Panc1 (cell line): ENCODE measurements around the gene HNRNPF. TPM values are rescaled to one million over a fixed set of nuclear protein-coding genes. Genes with fewer than 3 reads are reported as not detected.

ENCODE experiments used
- ATAC-seq: fragments of 200-7000 bp; cut with Tn5 transposase; 2 replicates; pipeline ENCODE4 v1.9.1; 2020; ENCODE audit warnings: mild to moderate bottlenecking, moderate library complexity
- BruUV-seq: library from RNA; stranded (reverse); fragments of 400-500 nt; replicated peaks from 2 replicates; lab custom pipeline; 2021; lab: Mats Ljungman, UMichigan
- CTCF ChIA-PET: fragments of 300-600 bp; sonication (Branson Sonifier 250); formaldehyde crosslinking; loops from one replicate; lab custom pipeline; 2022; ENCODE audit warnings: antibody characterized with exemption; lab: Charles Lee
- POLR2A ChIA-PET: fragments of 300-600 bp; sonication (Branson Sonifier 250); formaldehyde crosslinking; loops from one replicate; lab custom pipeline; 2022; ENCODE audit warnings: antibody characterized with exemption; lab: Charles Lee
- DNase-seq: peaks from one replicate; pipeline ENCODE4 v3.0.0-alpha.2; 2010; ENCODE audit warnings: low read depth, low spot score
- H3K27ac ChIP-seq: 2 replicates; pipeline ENCODE4 v1.5.1; 2011; ENCODE audit warnings: mild to moderate bottlenecking, low read length, inconsistent platforms
- H3K27me3 ChIP-seq: fragments of 200-500 bp; sonication (Bioruptor generic); 2 replicates; pipeline ENCODE4 v1.6.0; 2014; ENCODE audit warnings: low read length, inconsistent platforms; ENCODE audit not compliant: control insufficient read depth, insufficient read depth
- H3K36me3 ChIP-seq: fragments of 200-500 bp; sonication (Bioruptor generic); 2 replicates; pipeline ENCODE4 v1.5.1; 2014; ENCODE audit warnings: inconsistent platforms, mild to moderate bottlenecking, low read length, moderate library complexity; ENCODE audit not compliant: control insufficient read depth, insufficient read depth
- H3K4me1 ChIP-seq: 2 replicates; pipeline ENCODE4 v1.5.1; 2011; ENCODE audit warnings: inconsistent platforms, mild to moderate bottlenecking, low read length, moderate library complexity; ENCODE audit not compliant: control insufficient read depth, insufficient read depth
- H3K4me3 ChIP-seq, 2 experiments: 2 replicates each; pipeline ENCODE4 v1.5.1; 2011 to 2012; ENCODE audit warnings: low read depth in 2 of 2, low read length in 2 of 2, mild to moderate bottlenecking in 2 of 2, inconsistent platforms in 1 of 2, moderate library complexity in 1 of 2
- H3K9me3 ChIP-seq: fragments of 200-500 bp; sonication (Bioruptor generic); 2 replicates; pipeline ENCODE4 v1.5.1; 2014; ENCODE audit warnings: low read depth, mild to moderate bottlenecking, inconsistent platforms, low read length, moderate library complexity; ENCODE audit not compliant: control insufficient read depth, insufficient read depth
- CTCF ChIP-seq: fragments of 450-650 bp; IDR thresholded peaks from 2 replicates; pipeline ENCODE4 v1.5.1; 2017; ENCODE audit warnings: mild to moderate bottlenecking
- POLR2AphosphoS5 ChIP-seq: IDR thresholded peaks from 2 replicates; pipeline ENCODE4 v1.6.1; 2012; ENCODE audit warnings: mild to moderate bottlenecking, low read depth, low read length, moderate library complexity
- REST ChIP-seq, 2 experiments: IDR thresholded peaks; 2 replicates each; pipeline ENCODE4 v1.6.1; 2011 to 2012; ENCODE audit warnings: low read depth in 2 of 2, control low read depth in 1 of 2, low read length in 1 of 2, mild to moderate bottlenecking in 1 of 2, moderate library complexity in 1 of 2; ENCODE audit not compliant: insufficient read depth in 1 of 2
- SIN3A ChIP-seq: IDR thresholded peaks from 2 replicates; pipeline ENCODE4 v1.6.1; 2012; ENCODE audit warnings: low read depth, mild to moderate bottlenecking, low read length, moderate library complexity, borderline replicate concordance; ENCODE audit not compliant: insufficient read depth
- TCF7L2 ChIP-seq: IDR thresholded peaks from 2 replicates; pipeline ENCODE4 v1.6.1; 2011; ENCODE audit warnings: mild to moderate bottlenecking, low read depth, low read length, inconsistent platforms
- in situ Hi-C: cut with HindIII; loops from 2 replicates; pipeline ENCODE4 v1.10.0; 2016; ENCODE audit warnings: low sequenced_read_pairs, low pct_unique_long_range_greater_than_20kb
- intact Hi-C: fragments of 100-400 bp; cut with micrococcal nuclease; formaldehyde crosslinking; loops from one replicate; pipeline ENCODE4 v1.10.0; 2022; ENCODE audit not compliant: unreplicated experiment
- total RNA-seq: library from RNA; stranded (reverse); gene quantifications from one replicate; pipeline ENCODE4 v1.2.1, GENCODE V29; 2021; ENCODE audit not compliant: unreplicated experiment

The HNRNPF gene
- total RNA-seq, 1 experiment from 2014 or later, result 466 TPM

- in situ Hi-C loops, result no loop called here
- TF ChIP-seq POLR2AphosphoS5 (no peak), TCF7L2 (no peak), REST (IDR thresholded peaks at IDR 0.05; ENCODE audit: insufficient read depth in 1 of 2, low read depth in 2 of 2, low read length in 1 of 2) (no peak), SIN3A (no peak), CTCF (no peak)
- DNase-seq (no peak), ATAC-seq (peak; percentile 31)
- CTCF ChIA-PET, result no interaction called here
- Histone ChIP-seq H3K36me3 (no peaks in the 10 kb centered on the region), H3K9me3 (no peaks in the 10 kb centered on the region), H3K27ac (peak overlapping the region; percentile 98), H3K4me3 (peak overlapping the region; percentile 46 to 67), H3K4me1 (peaks cover 13% of the 10 kb centered on the region), H3K27me3 (no peaks in the 10 kb centered on the region)
- intact Hi-C loops, result no loop called here
- no TSS peak for BruUV-seq
- POLR2A ChIA-PET, result interaction anchor here (0.6 kb wide), 2 partner anchors 40 to 103 kb away, joined by 3 to 5 read pairs; no protein-coding TSS in a partner anchor
Measured at GRCh38 chr10:43419997-43420368, 11.0 kb upstream of the HNRNPF start.

- H3K27ac ChIP-seq, result no peak overlapping the region
- ChIA-PET CTCF (no interaction called here), POLR2A (interaction anchor here (0.5 kb wide), 1 partner anchor 9 kb away, joined by 7 read pairs; no protein-coding TSS in a partner anchor)
- H3K4me3 ChIP-seq, result no peak overlapping the region
- peaks cover 13% of the 10 kb centered on the region for H3K4me1 ChIP-seq
- H3K36me3 ChIP-seq, result no peaks in the 10 kb centered on the region
- in situ Hi-C loops (no loop called here), intact Hi-C loops (no loop called here)
- H3K27me3 ChIP-seq, result no peaks in the 10 kb centered on the region
- TF ChIP-seq REST (IDR thresholded peaks at IDR 0.05; ENCODE audit: insufficient read depth in 1 of 2, low read depth in 2 of 2, low read length in 1 of 2) (no peak), TCF7L2 (no peak), CTCF (no peak), POLR2AphosphoS5 (no peak), SIN3A (no peak)
- DNase-seq (no peak), ATAC-seq (no peak)
- BruUV-seq, result no TSS peak
- no peaks in the 10 kb centered on the region for H3K9me3 ChIP-seq
Measured at GRCh38 chr10:43417950-43418768, 9.2 kb upstream of the HNRNPF start.
